MCF 10A (cell line): ENCODE data around the gene SNX33. TPM values are rescaled to one million over a fixed set of nuclear protein-coding genes. Genes with fewer than 3 reads are reported as not detected.

ENCODE experiments used
- BruUV-seq: library from RNA; stranded (reverse); fragments of 400-500 nt; replicated peaks from 2 replicates; lab custom pipeline; 2021; lab: Mats Ljungman, UMichigan
- CTCF ChIA-PET: fragments of 300-600 bp; sonication (Branson Sonifier 250); formaldehyde crosslinking; extraction: SDS; loops from one replicate; lab custom pipeline; 2021; ENCODE audit warnings: antibody characterized with exemption, inconsistent platforms; lab: Yijun Ruan, JAX
- POLR2A ChIA-PET: fragments of 300-600, 350-650 bp; sonication (Branson Sonifier 250); formaldehyde crosslinking; extraction: SDS; loops from one replicate; lab custom pipeline; 2020; ENCODE audit warnings: antibody characterized with exemption, inconsistent platforms; lab: Yijun Ruan, JAX
- DNase-seq: peaks from one replicate; pipeline ENCODE4 v3.0.0-alpha.2; 2018; ENCODE audit not compliant: unreplicated experiment
- H3K27ac Mint-ChIP-seq: one replicate; pipeline ENCODE4 v1.8.0; 2022; ENCODE audit warnings: mild to moderate bottlenecking, low read depth, mixed read lengths; ENCODE audit not compliant: unreplicated experiment
- H3K27me3 Mint-ChIP-seq: one replicate; pipeline ENCODE4 v1.8.0; 2022; ENCODE audit warnings: mixed read lengths; ENCODE audit not compliant: insufficient read depth, unreplicated experiment
- H3K36me3 Mint-ChIP-seq: one replicate; pipeline ENCODE4 v1.8.0; 2022; ENCODE audit warnings: mild to moderate bottlenecking, moderate library complexity, mixed read lengths; ENCODE audit not compliant: insufficient read depth, unreplicated experiment
- H3K4me1 Mint-ChIP-seq: one replicate; pipeline ENCODE4 v1.8.0; 2022; ENCODE audit warnings: mixed read lengths; ENCODE audit not compliant: insufficient read depth, unreplicated experiment
- H3K4me3 Mint-ChIP-seq: one replicate; pipeline ENCODE4 v1.8.0; 2022; ENCODE audit warnings: mild to moderate bottlenecking, moderate library complexity, mixed read lengths; ENCODE audit not compliant: unreplicated experiment
- H3K9me3 Mint-ChIP-seq: one replicate; pipeline ENCODE4 v1.8.0; 2022; ENCODE audit warnings: mixed read lengths; ENCODE audit not compliant: unreplicated experiment
- intact Hi-C: fragments of 100-400 bp; cut with micrococcal nuclease; formaldehyde crosslinking; loops from 2 replicates; pipeline ENCODE4 v1.14.1; 2022
- total RNA-seq: library from RNA; stranded (reverse); gene quantifications from 2 replicates; pipeline ENCODE4 v1.2.3, GENCODE V29; 2022
- TF ChIP-seq, protein P1 (sequence below): fragments of 200-600 bp; IDR thresholded peaks from one replicate; pipeline ENCODE4 v1.8.0; 2022; ENCODE audit warnings: antibody characterized with exemption, mild to moderate bottlenecking; ENCODE audit not compliant: unreplicated experiment

Gene SNX33
- total RNA-seq, 1 experiment from 2014 or later = 15.2 TPM

DNA sequence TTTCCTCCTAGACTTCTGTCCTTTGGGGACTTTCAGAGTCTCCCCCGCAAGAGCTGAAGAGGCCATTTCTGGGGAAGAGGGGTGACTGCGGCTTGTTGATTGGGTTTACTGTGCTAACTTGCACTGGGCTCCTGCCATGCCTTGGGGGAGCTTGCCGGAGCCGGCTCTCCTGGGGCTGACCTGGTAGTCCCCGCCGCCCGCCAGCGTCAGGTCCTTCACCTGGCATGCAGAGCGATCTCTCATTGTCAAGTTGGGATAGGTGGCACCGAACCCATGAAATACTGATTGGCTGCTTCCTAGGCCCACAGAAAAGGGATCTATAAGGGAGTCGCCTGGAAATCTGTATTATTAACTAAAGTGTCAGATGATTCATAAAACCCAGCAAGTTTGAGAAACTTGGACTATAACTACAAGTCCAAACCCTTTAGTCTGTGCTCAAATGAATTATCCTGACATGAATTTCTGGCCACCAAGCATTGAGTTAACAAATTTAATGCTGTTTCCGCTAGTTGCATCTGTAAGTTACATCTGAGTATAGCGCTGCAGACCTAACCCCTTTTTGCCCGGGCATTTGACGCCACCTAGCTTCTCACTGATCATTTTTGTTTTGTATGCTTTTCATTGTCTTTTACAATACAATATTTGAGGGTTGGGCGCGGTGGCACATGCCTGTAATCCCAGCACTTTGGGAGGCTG lies 7.1 kb upstream of the SNX33 start:
- CTCF ChIA-PET = interaction anchor here (0.6 to 4.6 kb wide), 17 partner anchors 10 to 1655 kb away, joined by 3 to 37 read pairs (median 6); partner anchors contain the start of genes MAN2C1 and SNUPN
- POLR2A ChIA-PET = interaction anchor here (0.8 to 6.3 kb wide), 31 partner anchors 9 to 643 kb away, joined by 3 to 182 read pairs (median 5); partner anchors contain the start of genes MAN2C1, PTPN9, SIN3A and SNUPN
- peak; percentile 70 for DNase-seq
- no peaks in the 10 kb centered on the region for H3K27me3 Mint-ChIP-seq
- H3K9me3 Mint-ChIP-seq = no peaks in the 10 kb centered on the region
- peak overlapping the region; percentile 87 for H3K4me3 Mint-ChIP-seq
- TSS peak; percentile 86 for BruUV-seq
- TF ChIP-seq, protein P1, sequence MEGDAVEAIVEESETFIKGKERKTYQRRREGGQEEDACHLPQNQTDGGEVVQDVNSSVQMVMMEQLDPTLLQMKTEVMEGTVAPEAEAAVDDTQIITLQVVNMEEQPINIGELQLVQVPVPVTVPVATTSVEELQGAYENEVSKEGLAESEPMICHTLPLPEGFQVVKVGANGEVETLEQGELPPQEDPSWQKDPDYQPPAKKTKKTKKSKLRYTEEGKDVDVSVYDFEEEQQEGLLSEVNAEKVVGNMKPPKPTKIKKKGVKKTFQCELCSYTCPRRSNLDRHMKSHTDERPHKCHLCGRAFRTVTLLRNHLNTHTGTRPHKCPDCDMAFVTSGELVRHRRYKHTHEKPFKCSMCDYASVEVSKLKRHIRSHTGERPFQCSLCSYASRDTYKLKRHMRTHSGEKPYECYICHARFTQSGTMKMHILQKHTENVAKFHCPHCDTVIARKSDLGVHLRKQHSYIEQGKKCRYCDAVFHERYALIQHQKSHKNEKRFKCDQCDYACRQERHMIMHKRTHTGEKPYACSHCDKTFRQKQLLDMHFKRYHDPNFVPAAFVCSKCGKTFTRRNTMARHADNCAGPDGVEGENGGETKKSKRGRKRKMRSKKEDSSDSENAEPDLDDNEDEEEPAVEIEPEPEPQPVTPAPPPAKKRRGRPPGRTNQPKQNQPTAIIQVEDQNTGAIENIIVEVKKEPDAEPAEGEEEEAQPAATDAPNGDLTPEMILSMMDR = peak; percentile 40
- intact Hi-C loops = loop anchor here (1.0 to 10.0 kb wide), 6 partner anchors 20 to 273 kb away; partner anchors contain the start of gene PTPN9
- H3K4me1 Mint-ChIP-seq = peaks cover 18% of the 10 kb centered on the region
- H3K27ac Mint-ChIP-seq = peak overlapping the region; percentile 70
- H3K36me3 Mint-ChIP-seq = peaks cover 33% of the 10 kb centered on the region

DNA sequence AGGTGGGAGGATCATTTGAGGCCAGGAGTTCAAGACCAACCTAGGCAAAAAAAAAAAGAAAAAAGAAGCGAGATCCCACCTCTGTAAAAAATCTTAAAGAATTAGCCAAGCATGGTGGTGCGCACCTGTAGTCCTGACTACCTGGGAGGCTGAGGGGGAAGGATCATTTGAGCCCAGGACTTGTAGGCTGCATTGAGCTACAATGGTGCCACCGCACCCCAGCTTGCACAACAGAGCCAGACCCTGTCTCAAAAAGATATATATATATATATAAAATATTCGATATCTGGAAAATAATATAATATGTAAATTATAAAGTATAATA lies 6.6 kb upstream of the SNX33 start:
- H3K27me3 Mint-ChIP-seq = no peaks in the 10 kb centered on the region
- H3K27ac Mint-ChIP-seq = peak overlapping the region; percentile 70

GRCh38 chr15:75641603-75642002 lies 6.1 kb upstream of the SNX33 start:
- POLR2A ChIA-PET = interaction anchor here (1.3 to 6.3 kb wide), 8 partner anchors 13 to 273 kb away, joined by 3 to 182 read pairs (median 44); partner anchors contain the start of genes MAN2C1, PTPN9, SIN3A and SNUPN
- CTCF ChIA-PET = interaction anchor here (0.6 to 4.6 kb wide), 6 partner anchors 15 to 497 kb away, joined by 3 to 37 read pairs (median 6); partner anchors contain the start of gene SNUPN
- H3K36me3 Mint-ChIP-seq = peaks cover 27% of the 10 kb centered on the region
- H3K27me3 Mint-ChIP-seq = no peaks in the 10 kb centered on the region
- BruUV-seq = no TSS peak
- intact Hi-C loops = loop anchor here (1.0 to 10.0 kb wide), 6 partner anchors 21 to 274 kb away; partner anchors contain the start of gene PTPN9
- TF ChIP-seq, protein P1 = no peak
- H3K4me3 Mint-ChIP-seq = no peak overlapping the region
- no peaks in the 10 kb centered on the region for H3K9me3 Mint-ChIP-seq
- no peak overlapping the region for H3K27ac Mint-ChIP-seq
- no peak for DNase-seq
- H3K4me1 Mint-ChIP-seq = peaks cover 18% of the 10 kb centered on the region

More for the DNA sequence above, 6.6 kb upstream of the SNX33 start:
- Mint-ChIP-seq H3K36me3 (peaks cover 28% of the 10 kb centered on the region), H3K4me1 (peaks cover 16% of the 10 kb centered on the region), H3K4me3 (peak overlapping the region; percentile 87), H3K9me3 (no peaks in the 10 kb centered on the region)
- no peak for DNase-seq
- CTCF ChIA-PET = interaction anchor here (0.6 to 4.6 kb wide), 10 partner anchors 14 to 497 kb away, joined by 4 to 37 read pairs (median 6); partner anchors contain the start of genes MAN2C1 and SNUPN
- BruUV-seq = no TSS peak
- intact Hi-C loops = loop anchor here (1.0 to 10.0 kb wide), 6 partner anchors 20 to 274 kb away; partner anchors contain the start of gene PTPN9
- TF ChIP-seq, protein P1 = no peak
- POLR2A ChIA-PET = interaction anchor here (1.1 to 6.3 kb wide), 13 partner anchors 14 to 273 kb away, joined by 3 to 182 read pairs (median 40); partner anchors contain the start of genes MAN2C1, PTPN9, SIN3A and SNUPN

- no TSS peak for BruUV-seq
- CTCF ChIA-PET = interaction anchor here (0.6 to 0.9 kb wide), 2 partner anchors 24 to 1100 kb away, joined by 3 to 7 read pairs; no protein-coding TSS in a partner anchor
- intact Hi-C loops = loop anchor here (5.0 to 10.0 kb wide), 2 partner anchors 70 to 93 kb away; partner anchors contain the start of gene PTPN9
These were observed 3.3 kb upstream of the SNX33 start for GRCh38 chr15:75644376-75644775.

More at GRCh38 chr15:75644376-75644775, 3.3 kb upstream of the SNX33 start:
- H3K9me3 Mint-ChIP-seq = no peaks in the 10 kb centered on the region
- TF ChIP-seq, protein P1 = no peak
- H3K36me3 Mint-ChIP-seq = peaks cover 6% of the 10 kb centered on the region
- DNase-seq = no peak
- H3K4me1 Mint-ChIP-seq = peaks cover 18% of the 10 kb centered on the region
- H3K4me3 Mint-ChIP-seq = no peak overlapping the region
- H3K27me3 Mint-ChIP-seq = no peaks in the 10 kb centered on the region
- no peak overlapping the region for H3K27ac Mint-ChIP-seq
- POLR2A ChIA-PET = no interaction called here
